Endothelial cell of umbilical vein (primary cell): Measurements from ENCODE around the gene DIP2C. TPM values are rescaled to one million over a fixed set of nuclear protein-coding genes. Genes with fewer than 3 reads are reported as not detected.

Experiments
- BruUV-seq: library from RNA; stranded (reverse); fragments of 400-500 nt; replicated peaks from 2 replicates; lab custom pipeline; 2021; lab: Mats Ljungman, UMichigan
- CTCF ChIA-PET: fragments of 300-600, 350-600 bp; sonication (Branson Sonifier 250); formaldehyde crosslinking; loops from one replicate; lab custom pipeline; 2021; ENCODE audit warnings: antibody characterized with exemption, inconsistent platforms; lab: Charles Lee
- POLR2A ChIA-PET: fragments of 300-600, 350-600 bp; sonication (Branson Sonifier 250); formaldehyde crosslinking; loops from one replicate; lab custom pipeline; 2021; ENCODE audit warnings: antibody characterized with exemption, inconsistent platforms; lab: Charles Lee
- DNase-seq: peaks from one replicate; pipeline ENCODE4 v3.0.0-alpha.2; 2011; ENCODE audit warnings: low read depth, low spot score
- FAIRE-seq: peaks from 2 replicates; lab custom pipeline; 2011; peaks lifted over from hg19 to GRCh38; lab: Jason Lieb, UNC
- H2AFZ ChIP-seq: 2 replicates; pipeline ENCODE4 v1.6.0; 2012; ENCODE audit warnings: low read depth, low read length, control low read depth, inconsistent platforms
- H3K27ac ChIP-seq: 2 replicates; pipeline ENCODE4 v1.5.1; 2011; ENCODE audit warnings: low read depth, mild to moderate bottlenecking, control low read depth, low read length, moderate library complexity; ENCODE audit not compliant: insufficient read depth
- H3K27me3 ChIP-seq, 2 experiments: 2 replicates each; pipeline versions ENCODE4 v1.6.0 to v1.6.1; 2011; ENCODE audit warnings: low read length in 2 of 2, mixed read lengths in 1 of 2; ENCODE audit not compliant: control insufficient read depth in 2 of 2, insufficient read depth in 2 of 2
- H3K36me3 ChIP-seq, 2 experiments: 2 replicates in 1 of 2; 3 replicates in 1 of 2; pipeline ENCODE4 v1.5.1; 2011; ENCODE audit warnings: low read length in 2 of 2, mild to moderate bottlenecking in 1 of 2, moderate library complexity in 1 of 2; ENCODE audit not compliant: control insufficient read depth in 2 of 2, insufficient read depth in 2 of 2; ENCODE audit errors: extremely low read depth in 1 of 2
- H3K4me1 ChIP-seq: 3 replicates; pipeline ENCODE4 v1.5.1; 2011; ENCODE audit warnings: mild to moderate bottlenecking, low read length; ENCODE audit not compliant: control insufficient read depth, insufficient read depth; ENCODE audit errors: extremely low read depth
- H3K4me2 ChIP-seq: 2 replicates; pipeline ENCODE4 v1.6.1; 2011; ENCODE audit warnings: low read length, control low read depth, mixed read lengths; ENCODE audit not compliant: insufficient read depth
- H3K4me3 ChIP-seq, 3 experiments: fragments of 200-600 bp in 1 of 3; sonication (generic), shearing (Covaris generic) in 1 of 3; replicated peaks in 1 of 3; 2 replicates each; pipeline ENCODE4 v1.5.1; 2011 to 2016; ENCODE audit warnings: control low read depth in 3 of 3, low read length in 3 of 3, mild to moderate bottlenecking in 2 of 3, inconsistent platforms in 1 of 3, low read depth in 1 of 3, moderate library complexity in 1 of 3; ENCODE audit not compliant: insufficient read depth in 1 of 3
- H3K79me2 ChIP-seq: 2 replicates; pipeline ENCODE4 v1.6.0; 2012; ENCODE audit warnings: low read length, inconsistent platforms; ENCODE audit not compliant: control insufficient read depth, insufficient read depth
- H3K9ac ChIP-seq: replicated peaks from 2 replicates; pipeline ENCODE3; 2011; ENCODE audit warnings: low read length, control low read depth; ENCODE audit not compliant: insufficient read depth; ENCODE audit errors: extremely low read depth
- H3K9me1 ChIP-seq: replicated peaks from 3 replicates; pipeline ENCODE4 v1.6.0; 2011; ENCODE audit warnings: mild to moderate bottlenecking, low read length; ENCODE audit not compliant: control insufficient read depth, insufficient read depth; ENCODE audit errors: extremely low read depth
- H3K9me3 ChIP-seq: replicated peaks from 2 replicates; pipeline ENCODE4 v1.5.1; 2012; ENCODE audit warnings: low read length, inconsistent platforms; ENCODE audit not compliant: control insufficient read depth, insufficient read depth
- H4K20me1 ChIP-seq: replicated peaks from 2 replicates; pipeline ENCODE3; 2011; ENCODE audit warnings: mild to moderate bottlenecking, low read length; ENCODE audit not compliant: control insufficient read depth, insufficient read depth; ENCODE audit errors: extremely low read depth
- GATA2 ChIP-seq: IDR thresholded peaks from 2 replicates; pipeline ENCODE4 v1.7.0; 2011; ENCODE audit warnings: low read depth, mild to moderate bottlenecking, moderate library complexity, mixed read lengths, low read length; ENCODE audit not compliant: insufficient read length, insufficient read depth
- MYC ChIP-seq: IDR thresholded peaks from one replicate; pipeline ENCODE4 v1.6.1; 2011; ENCODE audit warnings: mild to moderate bottlenecking, low read depth, low read length
- dilution Hi-C: fragments of 300-500 bp; cut with MboI; formaldehyde crosslinking; loops from one replicate; pipeline ENCODE4 v1.15.0; 2019; ENCODE audit warnings: low sequenced_read_pairs; ENCODE audit not compliant: extremely low pct_ligation_motif_present
- intact Hi-C: fragments of 100-400 bp; cut with micrococcal nuclease; formaldehyde crosslinking; loops from one replicate; pipeline ENCODE4 v1.10.0; 2022
- polyA plus RNA-seq, 4 experiments: library from polyadenylated mRNA; depleted of rRNA in 3 of 4; stranded (reverse) in 3 of 4; unstranded in 1 of 4; fragments of >200 nt; gene quantifications; 2 replicates each; pipeline versions ENCODE4 v1.2.1 to v1.2.3, GENCODE V29; 2011 to 2012; ENCODE audit warnings: missing spikeins in 1 of 4
- total RNA-seq: library from RNA; stranded (reverse); gene quantifications from 2 replicates; pipeline ENCODE4 v1.2.3, GENCODE V29; 2021
- TF ChIP-seq, protein P1 (sequence below), 2 donors: IDR thresholded peaks; 1 replicate in 1 of 2; 2 replicates in 1 of 2; pipeline ENCODE4 v1.5.1; 2011; ENCODE audit warnings: low read length in 2 of 2, mild to moderate bottlenecking in 2 of 2, moderate library complexity in 2 of 2, control low read depth in 1 of 2, inconsistent platforms in 1 of 2, low read depth in 1 of 2; ENCODE audit not compliant: insufficient read depth in 1 of 2; ENCODE audit errors: extremely low read depth in 1 of 2

DIP2C gene
- total and polyA plus RNA-seq, 2 donors (not counting 3 experiments of a cell fraction or from before 2014, with no cell fraction given): 3.6 to 10.7 TPM

- no peak for TF ChIP-seq MYC
- Histone ChIP-seq H2AFZ (no peak overlapping the region), H3K4me1 (peaks cover 8% of the 10 kb centered on the region), H3K4me3 (no peak overlapping the region), H3K9me1 (no peaks in the 10 kb centered on the region), H3K27me3 (no peaks in the 10 kb centered on the region), H3K27ac (no peak overlapping the region), H3K9me3 (no peaks in the 10 kb centered on the region), H3K79me2 (no peaks in the 10 kb centered on the region), H3K36me3 (no peaks in the 10 kb centered on the region), H3K4me2 (no peak overlapping the region), H4K20me1 (no peaks in the 10 kb centered on the region), H3K9ac (no peak overlapping the region)
- no TSS peak for BruUV-seq
- dilution Hi-C loops (no loop called here), intact Hi-C loops (no loop called here)
- ChIA-PET POLR2A (no interaction called here), CTCF (interaction anchor here (1.3 kb wide), 1 partner anchor 12 kb away, joined by 3 read pairs; no protein-coding TSS in a partner anchor)
- DNase-seq (no peak), FAIRE-seq (no peak)
Observed at GRCh38 chr10:488081-488932, 201.2 kb downstream of the DIP2C start.

GRCh38 chr10:486666-487322 is 202.7 kb downstream of the DIP2C start:
- Histone ChIP-seq H3K9me1 (no peaks in the 10 kb centered on the region), H3K79me2 (no peaks in the 10 kb centered on the region), H3K9ac (no peak overlapping the region), H2AFZ (no peak overlapping the region), H3K9me3 (no peaks in the 10 kb centered on the region), H3K27me3 (no peaks in the 10 kb centered on the region), H3K27ac (no peak overlapping the region), H3K4me1 (peaks cover 8% of the 10 kb centered on the region), H3K4me2 (no peak overlapping the region), H3K36me3 (no peaks in the 10 kb centered on the region), H3K4me3 (no peak overlapping the region), H4K20me1 (no peaks in the 10 kb centered on the region)
- POLR2A ChIA-PET: interaction anchor here (0.7 kb wide), 1 partner anchor 36 kb away, joined by 6 read pairs; no protein-coding TSS in a partner anchor
- intact Hi-C loops (no loop called here), dilution Hi-C loops (no loop called here)
- CTCF ChIA-PET: interaction anchor here (1.3 kb wide), 1 partner anchor 14 kb away, joined by 3 read pairs; no protein-coding TSS in a partner anchor
- DNase-seq: no peak
- FAIRE-seq: no peak
- TF ChIP-seq, protein P1, sequence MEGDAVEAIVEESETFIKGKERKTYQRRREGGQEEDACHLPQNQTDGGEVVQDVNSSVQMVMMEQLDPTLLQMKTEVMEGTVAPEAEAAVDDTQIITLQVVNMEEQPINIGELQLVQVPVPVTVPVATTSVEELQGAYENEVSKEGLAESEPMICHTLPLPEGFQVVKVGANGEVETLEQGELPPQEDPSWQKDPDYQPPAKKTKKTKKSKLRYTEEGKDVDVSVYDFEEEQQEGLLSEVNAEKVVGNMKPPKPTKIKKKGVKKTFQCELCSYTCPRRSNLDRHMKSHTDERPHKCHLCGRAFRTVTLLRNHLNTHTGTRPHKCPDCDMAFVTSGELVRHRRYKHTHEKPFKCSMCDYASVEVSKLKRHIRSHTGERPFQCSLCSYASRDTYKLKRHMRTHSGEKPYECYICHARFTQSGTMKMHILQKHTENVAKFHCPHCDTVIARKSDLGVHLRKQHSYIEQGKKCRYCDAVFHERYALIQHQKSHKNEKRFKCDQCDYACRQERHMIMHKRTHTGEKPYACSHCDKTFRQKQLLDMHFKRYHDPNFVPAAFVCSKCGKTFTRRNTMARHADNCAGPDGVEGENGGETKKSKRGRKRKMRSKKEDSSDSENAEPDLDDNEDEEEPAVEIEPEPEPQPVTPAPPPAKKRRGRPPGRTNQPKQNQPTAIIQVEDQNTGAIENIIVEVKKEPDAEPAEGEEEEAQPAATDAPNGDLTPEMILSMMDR (IDR thresholded peaks at IDR 0.05; ENCODE audit: extremely low read depth in 1 of 2, insufficient read depth in 1 of 2, low read depth in 1 of 2, low read length in 2 of 2): no peak
- no peak for TF ChIP-seq MYC
- TF ChIP-seq GATA2: no peak
- BruUV-seq: no TSS peak
